WERI-Rb-1 (cell line): ENCODE data around the gene NUP214.

Experiments
- DNase-seq: peaks from one replicate; pipeline ENCODE4 v3.0.0-alpha.2; 2020
- H3K27ac ChIP-seq: fragments of 250-450 bp; sonication (Bioruptor Pico); 2 replicates; pipeline ENCODE4 v1.5.1; 2020; ENCODE audit warnings: mild to moderate bottlenecking, moderate library complexity
- H3K27me3 ChIP-seq: fragments of 250-450 bp; sonication (Bioruptor Pico); 2 replicates; pipeline ENCODE4 v1.5.1; 2021; ENCODE audit warnings: mild to moderate bottlenecking, low read depth, moderate library complexity; ENCODE audit not compliant: insufficient read depth, severe bottlenecking
- H3K36me3 ChIP-seq: fragments of 250-450 bp; sonication (Bioruptor Pico); 2 replicates; pipeline ENCODE4 v1.5.1; 2020; ENCODE audit warnings: mild to moderate bottlenecking, moderate library complexity
- H3K4me3 ChIP-seq: 2 replicates; pipeline ENCODE4 v1.5.1; 2011; ENCODE audit warnings: low read depth, mild to moderate bottlenecking, control low read depth, low read length
- H3K9me3 ChIP-seq: fragments of 250-450 bp; sonication (Bioruptor Pico); 2 replicates; pipeline ENCODE4 v1.5.1; 2021; ENCODE audit warnings: mild to moderate bottlenecking, moderate library complexity; ENCODE audit not compliant: severe bottlenecking
- TF ChIP-seq, protein P1 (sequence below): IDR thresholded peaks from 2 replicates; pipeline ENCODE4 v1.5.1; 2011; ENCODE audit warnings: low read depth, mild to moderate bottlenecking, control low read depth, inconsistent platforms, low read length

The NUP214 gene

DNA sequence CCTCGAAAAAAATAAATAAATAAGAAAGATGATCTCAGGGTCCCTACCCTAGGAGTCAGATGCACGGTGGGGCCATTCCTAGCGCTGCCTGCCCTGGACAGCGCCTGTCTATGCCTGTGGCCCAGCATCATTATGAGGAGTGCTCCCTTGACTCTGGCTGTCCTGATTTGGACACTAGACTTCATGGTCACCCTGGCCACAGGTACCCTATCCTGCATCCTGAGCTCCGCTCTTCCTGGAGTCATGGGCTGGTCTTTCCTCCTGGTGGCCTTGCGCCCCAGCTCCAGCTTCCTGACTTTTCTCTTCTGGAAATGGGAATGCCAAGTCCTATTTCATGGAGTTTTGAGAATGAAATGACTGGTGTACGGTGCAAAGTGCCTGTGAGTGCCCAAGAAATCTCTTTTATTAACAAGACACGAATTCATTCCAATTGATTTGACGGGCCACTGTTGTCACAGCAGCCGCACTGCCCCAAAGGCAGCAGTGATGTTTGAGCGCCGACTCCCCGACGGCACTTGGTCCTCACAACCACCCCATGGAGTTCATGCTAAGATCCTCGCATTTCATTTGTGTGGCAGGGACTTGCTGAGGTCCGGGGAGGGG, 29.6 kb upstream of the NUP214 start:
- H3K27ac ChIP-seq = no peak overlapping the region
- no peak for DNase-seq
- peaks cover 14% of the 10 kb centered on the region for H3K36me3 ChIP-seq
- peak overlapping the region; percentile 68 for H3K4me3 ChIP-seq
- no peaks in the 10 kb centered on the region for H3K9me3 ChIP-seq
- TF ChIP-seq, protein P1, sequence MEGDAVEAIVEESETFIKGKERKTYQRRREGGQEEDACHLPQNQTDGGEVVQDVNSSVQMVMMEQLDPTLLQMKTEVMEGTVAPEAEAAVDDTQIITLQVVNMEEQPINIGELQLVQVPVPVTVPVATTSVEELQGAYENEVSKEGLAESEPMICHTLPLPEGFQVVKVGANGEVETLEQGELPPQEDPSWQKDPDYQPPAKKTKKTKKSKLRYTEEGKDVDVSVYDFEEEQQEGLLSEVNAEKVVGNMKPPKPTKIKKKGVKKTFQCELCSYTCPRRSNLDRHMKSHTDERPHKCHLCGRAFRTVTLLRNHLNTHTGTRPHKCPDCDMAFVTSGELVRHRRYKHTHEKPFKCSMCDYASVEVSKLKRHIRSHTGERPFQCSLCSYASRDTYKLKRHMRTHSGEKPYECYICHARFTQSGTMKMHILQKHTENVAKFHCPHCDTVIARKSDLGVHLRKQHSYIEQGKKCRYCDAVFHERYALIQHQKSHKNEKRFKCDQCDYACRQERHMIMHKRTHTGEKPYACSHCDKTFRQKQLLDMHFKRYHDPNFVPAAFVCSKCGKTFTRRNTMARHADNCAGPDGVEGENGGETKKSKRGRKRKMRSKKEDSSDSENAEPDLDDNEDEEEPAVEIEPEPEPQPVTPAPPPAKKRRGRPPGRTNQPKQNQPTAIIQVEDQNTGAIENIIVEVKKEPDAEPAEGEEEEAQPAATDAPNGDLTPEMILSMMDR = no peak
- no peaks in the 10 kb centered on the region for H3K27me3 ChIP-seq

DNA sequence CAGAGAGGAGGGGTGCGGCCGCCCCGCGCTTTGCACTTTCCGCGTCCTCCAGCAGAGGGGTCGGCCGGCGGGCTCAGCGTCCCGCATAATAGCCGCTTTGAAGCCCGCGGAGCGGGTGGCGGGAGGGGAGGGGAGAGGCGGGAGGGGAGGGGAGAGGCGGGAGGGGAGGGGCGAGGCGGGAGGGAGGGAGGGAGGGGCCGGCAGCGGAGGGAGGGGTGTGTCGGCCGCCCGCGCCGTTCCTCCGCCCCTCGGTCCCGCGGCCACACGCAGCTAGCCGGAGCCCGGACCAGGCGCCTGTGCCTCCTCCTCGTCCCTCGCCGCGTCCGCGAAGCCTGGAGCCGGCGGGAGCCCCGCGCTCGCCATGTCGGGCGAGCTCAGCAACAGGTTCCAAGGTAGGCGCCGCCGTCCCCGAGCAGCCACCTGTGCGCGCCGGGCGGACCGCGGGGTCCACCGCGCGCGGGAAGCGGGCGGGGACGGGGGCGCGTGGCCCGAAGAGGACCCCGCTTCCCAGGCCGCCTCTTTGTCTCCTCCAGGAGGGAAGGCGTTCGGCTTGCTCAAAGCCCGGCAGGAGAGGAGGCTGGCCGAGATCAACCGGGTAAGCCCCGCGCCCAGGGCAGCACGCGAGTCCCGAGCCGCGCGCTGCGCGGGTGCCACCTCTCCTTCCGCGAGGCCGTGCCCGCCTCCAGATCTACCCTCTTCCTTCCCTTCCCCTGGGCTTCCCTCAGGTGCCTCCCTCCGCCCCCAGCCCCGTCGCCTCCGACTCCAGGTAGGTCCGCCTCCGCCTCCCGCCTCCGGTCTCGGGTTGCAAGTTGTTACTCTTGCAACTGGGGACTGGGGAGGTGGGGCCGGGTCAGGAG, 28.9 kb upstream of the NUP214 start, which contains the start of gene AIF1L:
Gene AIF1L, plus strand, starts transcription at position 263 of the 857 bp plus-strand sequence. Its CDS starts 99 bp downstream, at position 362.
- H3K27ac ChIP-seq = peak within 1 kb of the TSS; percentile 58
- DNase-seq = peak; percentile 88
- TF ChIP-seq, protein P1 = peak; percentile 47; the same call in 1 of the 2 replicates
- no peaks in the 10 kb centered on the region for H3K9me3 ChIP-seq
- peak within 1 kb of the TSS; percentile 68 for H3K4me3 ChIP-seq
- no peaks in the 10 kb centered on the region for H3K27me3 ChIP-seq
- H3K36me3 ChIP-seq = peaks cover 17% of the 10 kb centered on the region

DNA sequence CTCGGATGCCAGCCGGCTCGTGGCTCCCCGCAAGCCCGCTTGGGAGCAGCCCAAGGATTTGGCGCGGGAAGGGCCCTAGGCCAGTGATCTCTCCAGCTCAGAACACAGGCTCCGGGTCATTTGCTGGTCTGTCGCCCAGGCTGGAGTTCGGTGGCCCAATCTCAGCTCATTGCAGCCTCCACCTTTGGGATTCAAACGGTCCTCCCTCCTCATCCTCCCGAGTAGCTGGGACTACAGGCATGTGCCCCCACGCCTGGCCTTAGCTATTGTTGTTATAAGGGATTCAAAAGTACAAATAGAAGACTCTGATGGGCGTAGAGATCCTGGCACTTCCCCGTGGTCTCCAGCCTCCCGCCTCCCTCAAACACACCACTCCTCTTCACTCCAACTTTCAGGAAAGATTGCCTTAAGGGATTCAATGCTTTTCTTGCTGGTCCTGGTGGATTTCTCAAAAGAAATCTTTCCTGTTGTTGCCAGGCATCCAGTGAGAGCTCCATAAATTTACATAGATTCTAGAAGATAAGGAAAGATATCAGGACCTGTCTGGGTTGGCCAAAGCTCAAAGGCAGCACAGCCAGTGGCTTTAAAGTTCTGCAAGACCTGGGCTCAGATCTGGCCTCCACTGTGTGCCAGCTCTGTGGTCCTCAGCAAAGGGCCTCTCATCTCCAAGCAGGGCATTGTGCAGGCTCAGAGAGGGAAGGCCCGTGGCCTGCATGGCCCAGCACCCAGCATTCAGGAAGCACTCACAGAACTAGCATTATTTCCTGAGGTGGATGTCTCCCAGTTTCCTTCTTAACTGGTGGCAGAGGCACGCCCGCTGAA, 28.0 kb upstream of the NUP214 start:
- no peak for DNase-seq
- no peaks in the 10 kb centered on the region for H3K27me3 ChIP-seq
- H3K36me3 ChIP-seq = peaks cover 17% of the 10 kb centered on the region
- no peaks in the 10 kb centered on the region for H3K9me3 ChIP-seq
- H3K4me3 ChIP-seq = peak overlapping the region; percentile 68
- TF ChIP-seq, protein P1 = no peak
- no peak overlapping the region; the same call in 1 of the 2 replicates for H3K27ac ChIP-seq

DNA sequence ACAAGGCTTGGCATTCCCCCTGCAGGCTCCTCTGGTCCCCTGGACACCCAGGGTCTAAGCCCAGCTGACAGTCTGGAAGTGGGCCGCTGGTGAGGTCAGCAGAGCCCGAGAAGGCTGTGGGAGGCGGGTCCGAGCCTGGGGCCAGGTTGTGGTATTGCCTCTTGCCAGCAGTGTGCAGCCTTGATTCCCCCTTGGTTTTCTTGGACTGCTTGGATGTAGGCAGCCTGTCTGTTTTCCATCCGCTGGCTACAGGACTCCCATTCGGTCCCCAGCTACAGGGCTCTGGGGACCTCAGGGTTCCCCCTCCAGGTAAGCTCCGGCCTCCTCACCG, 27.5 kb upstream of the NUP214 start:
- no peaks in the 10 kb centered on the region for H3K27me3 ChIP-seq
- TF ChIP-seq, protein P1 = no peak

DNA sequence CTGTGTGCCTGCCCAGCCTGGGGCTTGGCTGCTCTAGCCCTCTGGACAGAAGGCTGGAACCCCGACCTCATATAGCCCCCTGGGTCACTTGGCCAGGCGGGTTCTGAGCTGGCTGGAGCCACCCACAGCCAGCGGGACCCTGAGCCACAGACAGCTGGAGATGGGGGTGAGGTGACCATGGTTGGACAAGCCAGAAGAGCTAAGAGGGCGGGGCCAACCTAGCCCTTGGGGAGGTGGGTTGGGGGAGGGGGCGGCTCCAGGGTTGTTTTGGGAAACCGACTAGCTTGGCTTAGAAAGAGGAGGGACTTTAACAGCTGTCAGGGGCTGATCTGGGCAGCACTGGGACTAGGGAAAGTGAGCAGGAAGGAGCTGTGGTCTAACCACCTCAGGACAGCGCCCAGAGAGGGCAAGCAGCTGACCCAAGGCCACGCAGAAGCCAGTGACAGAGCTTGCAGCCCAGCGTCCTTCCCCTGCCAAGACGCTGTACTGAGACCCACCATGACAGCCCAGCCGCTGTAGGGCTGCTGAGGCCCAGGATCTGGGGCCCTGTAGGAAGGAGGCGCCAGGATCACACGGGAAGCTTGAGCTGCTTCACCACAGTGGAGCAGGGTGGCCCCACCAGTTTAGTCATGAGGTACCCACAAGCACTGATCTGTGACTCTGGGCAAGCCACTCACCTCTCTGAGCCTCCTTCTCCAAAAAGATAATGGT, 26.8 kb upstream of the NUP214 start:
- H3K27ac ChIP-seq = no peak overlapping the region
- DNase-seq = peak; percentile 44
- H3K9me3 ChIP-seq = no peaks in the 10 kb centered on the region
- H3K27me3 ChIP-seq = no peaks in the 10 kb centered on the region
- no peak overlapping the region for H3K4me3 ChIP-seq
- peaks cover 20% of the 10 kb centered on the region for H3K36me3 ChIP-seq
- TF ChIP-seq, protein P1 = no peak

More for the DNA sequence above, 27.5 kb upstream of the NUP214 start:
- Histone ChIP-seq H3K27ac (no peak overlapping the region), H3K36me3 (peaks cover 17% of the 10 kb centered on the region), H3K4me3 (no peak overlapping the region), H3K9me3 (no peaks in the 10 kb centered on the region)
- no peak for DNase-seq
